Uterine smooth muscle cell (primary cell): ENCODE measurements around the gene QSOX2. TPM values are rescaled to one million over a fixed set of nuclear protein-coding genes. Genes with fewer than 3 reads are reported as not detected.

Experiments
- total RNA-seq: library from RNA; depleted of rRNA; stranded (reverse); fragments of >200 nt; gene quantifications from 2 replicates; pipeline ENCODE4 v1.2.3, GENCODE V29; 2014

QSOX2 gene
- total RNA-seq: 17.7 and 19.0 TPM in 2 replicates

GRCh38 chr9:136245219-136246150, at the start of gene QSOX2:
QSOX2 (minus strand) TSS chr9:136245812; CDS start chr9:136245803, 9 bp downstream.

GRCh38 chr9:136204838-136205706, 40.5 kb downstream of the QSOX2 start, which contains the start of gene LHX3:
LHX3 (minus strand) TSS chr9:136205128; CDS start chr9:136205012, 116 bp downstream.

Other genes with a start within 250 kb of the QSOX2 start
- 19.3 and 23.0 TPM in 2 replicates for gene NACC2, start 150.5 kb downstream of the QSOX2 start, total RNA-seq
- 49.4 and 59.1 TPM in 2 replicates for gene TMEM250, start 126.9 kb downstream of the QSOX2 start, total RNA-seq
- gene LHX3, start 40.7 kb downstream of the QSOX2 start, total RNA-seq: under 0.01 TPM in 1 of 2 replicates, not detected in the other
- gene CCDC187, start 58.3 kb upstream of the QSOX2 start, total RNA-seq: under 0.01 TPM in 1 of 2 replicates, not detected in the other
- 66.4 and 97.5 TPM in 2 replicates for gene GPSM1, start 81.7 kb upstream of the QSOX2 start, total RNA-seq
- gene DNLZ, start 117.9 kb upstream of the QSOX2 start, total RNA-seq: 17.4 and 19.1 TPM in 2 replicates
- 2.1 and 3.4 TPM in 2 replicates for gene CARD9, start 127.9 kb upstream of the QSOX2 start, total RNA-seq
- 7.5 and 8.5 TPM in 2 replicates for gene SNAPC4, start 154.4 kb upstream of the QSOX2 start, total RNA-seq
- gene ENTR1, start 164.8 kb upstream of the QSOX2 start, total RNA-seq: 37.0 and 43.4 TPM in 2 replicates
- 48.4 and 59.9 TPM in 2 replicates for gene PMPCA, start 164.8 kb upstream of the QSOX2 start, total RNA-seq
- gene INPP5E, start 194.0 kb upstream of the QSOX2 start, total RNA-seq: 9.1 and 10.7 TPM in 2 replicates
- 24.3 and 28.4 TPM in 2 replicates for gene SEC16A, start 237.2 kb upstream of the QSOX2 start, total RNA-seq